DMS114 treated with DMSO at 0.1 percent for 48 hours (cell line): ENCODE results near the gene NOTCH3.

ENCODE experiments used
- DNase-seq: peaks from one replicate; lab custom pipeline; 2025; ENCODE audit not compliant: unreplicated experiment; lab: John Stamatoyannopoulos, UW

NOTCH3 gene

GRCh38 chr19:15161028-15161984 is 39.5 kb downstream of the NOTCH3 start:
- no peak for DNase-seq

- no peak for DNase-seq
These were observed 41.5 kb downstream of the NOTCH3 start for GRCh38 chr19:15159251-15159650.

- no peak for DNase-seq
These were observed 44.4 kb downstream of the NOTCH3 start for GRCh38 chr19:15156391-15156790.

- DNase-seq: no peak
These were observed 45.5 kb downstream of the NOTCH3 start for GRCh38 chr19:15155296-15155695.

- DNase-seq: peak; percentile 22
These were observed 46.7 kb downstream of the NOTCH3 start for GRCh38 chr19:15154002-15154612.

- DNase-seq: no peak
These were observed 51.1 kb downstream of the NOTCH3 start for GRCh38 chr19:15149737-15150136.

GRCh38 chr19:15147090-15147489 is 53.7 kb downstream of the NOTCH3 start:
- DNase-seq: no peak

- no peak for DNase-seq
These were observed 56.6 kb downstream of the NOTCH3 start for GRCh38 chr19:15144046-15144646.

GRCh38 chr19:15142313-15142712 is 58.5 kb downstream of the NOTCH3 start:
- DNase-seq: no peak

- DNase-seq: no peak
These were observed 59.7 kb downstream of the NOTCH3 start for GRCh38 chr19:15141143-15141542.

GRCh38 chr19:15138427-15138826 is 62.4 kb downstream of the NOTCH3 start:
- DNase-seq: no peak

- DNase-seq: no peak
These were observed 63.0 kb downstream of the NOTCH3 start for GRCh38 chr19:15137777-15138176.

- no peak for DNase-seq
These were observed 64.4 kb downstream of the NOTCH3 start for GRCh38 chr19:15136234-15136954.

GRCh38 chr19:15129856-15130585 is 70.8 kb downstream of the NOTCH3 start:
- DNase-seq: no peak

- no peak for DNase-seq
These were observed 72.5 kb downstream of the NOTCH3 start for GRCh38 chr19:15128162-15128770.

GRCh38 chr19:15126131-15126910 is 74.5 kb downstream of the NOTCH3 start:
- DNase-seq: no peak

GRCh38 chr19:15125232-15126067 is 75.3 kb downstream of the NOTCH3 start:
- DNase-seq: peak; percentile 90

- DNase-seq: no peak
These were observed 76.1 kb downstream of the NOTCH3 start for GRCh38 chr19:15124572-15125231.
